ENCODE results near the gene ECE1. TPM values are rescaled to one million over a fixed set of nuclear protein-coding genes. Genes with fewer than 3 reads are reported as not detected.
A peak's percentile ranks its signal among the peaks of the same experiment; 100 is the strongest.

Gene ECE1
- total RNA-seq, 1 experiment from 2014 or later, result 192 TPM

DNA sequence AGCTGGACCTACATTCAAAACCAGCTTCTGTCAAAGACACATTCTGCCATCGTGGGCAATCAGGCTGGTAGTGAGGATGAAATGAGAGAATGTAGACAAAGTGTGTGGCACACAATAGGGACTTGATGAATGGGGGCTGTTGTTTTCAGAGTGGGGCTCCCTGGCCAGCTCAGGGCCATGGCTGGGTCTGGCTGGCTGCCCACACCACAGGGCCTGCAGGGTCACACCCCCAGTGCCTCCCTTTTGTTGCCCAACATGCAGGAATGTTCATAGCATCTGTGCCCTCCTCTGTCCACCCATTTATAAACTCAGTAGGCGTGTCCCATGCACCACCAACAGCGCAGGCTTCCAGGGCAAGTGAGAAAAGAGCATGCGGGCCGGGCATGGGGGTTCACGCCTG, 20.8 kb upstream of the ECE1 start:
- Histone ChIP-seq H3K4me3 (ENCODE audit: low read depth in 2 of 2, low read length in 2 of 2) (no peak overlapping the region), H3K36me3 (ENCODE audit: control insufficient read depth, insufficient read depth, low read length) (no peaks in the 10 kb centered on the region), H3K27ac (ENCODE audit: low read length) (peak overlapping the region; percentile 82), H3K9me3 (ENCODE audit: control insufficient read depth, insufficient read depth, low read depth, low read length) (no peaks in the 10 kb centered on the region), H3K27me3 (ENCODE audit: control insufficient read depth, insufficient read depth, low read length) (no peaks in the 10 kb centered on the region), H3K4me1 (ENCODE audit: control insufficient read depth, insufficient read depth, low read length) (peaks cover 65% of the 10 kb centered on the region)
- intact Hi-C loops (cut with micrococcal nuclease; ENCODE audit: unreplicated experiment), result no loop called here
- TF ChIP-seq, protein P1, sequence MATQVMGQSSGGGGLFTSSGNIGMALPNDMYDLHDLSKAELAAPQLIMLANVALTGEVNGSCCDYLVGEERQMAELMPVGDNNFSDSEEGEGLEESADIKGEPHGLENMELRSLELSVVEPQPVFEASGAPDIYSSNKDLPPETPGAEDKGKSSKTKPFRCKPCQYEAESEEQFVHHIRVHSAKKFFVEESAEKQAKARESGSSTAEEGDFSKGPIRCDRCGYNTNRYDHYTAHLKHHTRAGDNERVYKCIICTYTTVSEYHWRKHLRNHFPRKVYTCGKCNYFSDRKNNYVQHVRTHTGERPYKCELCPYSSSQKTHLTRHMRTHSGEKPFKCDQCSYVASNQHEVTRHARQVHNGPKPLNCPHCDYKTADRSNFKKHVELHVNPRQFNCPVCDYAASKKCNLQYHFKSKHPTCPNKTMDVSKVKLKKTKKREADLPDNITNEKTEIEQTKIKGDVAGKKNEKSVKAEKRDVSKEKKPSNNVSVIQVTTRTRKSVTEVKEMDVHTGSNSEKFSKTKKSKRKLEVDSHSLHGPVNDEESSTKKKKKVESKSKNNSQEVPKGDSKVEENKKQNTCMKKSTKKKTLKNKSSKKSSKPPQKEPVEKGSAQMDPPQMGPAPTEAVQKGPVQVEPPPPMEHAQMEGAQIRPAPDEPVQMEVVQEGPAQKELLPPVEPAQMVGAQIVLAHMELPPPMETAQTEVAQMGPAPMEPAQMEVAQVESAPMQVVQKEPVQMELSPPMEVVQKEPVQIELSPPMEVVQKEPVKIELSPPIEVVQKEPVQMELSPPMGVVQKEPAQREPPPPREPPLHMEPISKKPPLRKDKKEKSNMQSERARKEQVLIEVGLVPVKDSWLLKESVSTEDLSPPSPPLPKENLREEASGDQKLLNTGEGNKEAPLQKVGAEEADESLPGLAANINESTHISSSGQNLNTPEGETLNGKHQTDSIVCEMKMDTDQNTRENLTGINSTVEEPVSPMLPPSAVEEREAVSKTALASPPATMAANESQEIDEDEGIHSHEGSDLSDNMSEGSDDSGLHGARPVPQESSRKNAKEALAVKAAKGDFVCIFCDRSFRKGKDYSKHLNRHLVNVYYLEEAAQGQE (IDR thresholded peaks at IDR 0.05; ENCODE audit: insufficient read depth in 1 of 2, low read depth in 2 of 2, low read length in 1 of 2), result no peak
- TF ChIP-seq TCF7L2 (IDR thresholded peaks at IDR 0.05; ENCODE audit: low read depth, low read length), result no peak
- no peak for TF ChIP-seq POLR2AphosphoS5 (IDR thresholded peaks at IDR 0.05; ENCODE audit: low read depth, low read length)
- no peak for TF ChIP-seq CTCF (IDR thresholded peaks at IDR 0.05)
- no peak for TF ChIP-seq SIN3A (IDR thresholded peaks at IDR 0.05; ENCODE audit: borderline replicate concordance, insufficient read depth, low read depth, low read length)
- ATAC-seq, result no peak
- ChIA-PET POLR2A (no interaction called here), CTCF (no interaction called here)
- DNase-seq (ENCODE audit: low read depth, low spot score), result no peak
- in situ Hi-C loops (cut with HindIII; ENCODE audit: low pct_unique_long_range_greater_than_20kb, low sequenced_read_pairs), result no loop called here
- no TSS peak for BruUV-seq (replicated peaks)

DNA sequence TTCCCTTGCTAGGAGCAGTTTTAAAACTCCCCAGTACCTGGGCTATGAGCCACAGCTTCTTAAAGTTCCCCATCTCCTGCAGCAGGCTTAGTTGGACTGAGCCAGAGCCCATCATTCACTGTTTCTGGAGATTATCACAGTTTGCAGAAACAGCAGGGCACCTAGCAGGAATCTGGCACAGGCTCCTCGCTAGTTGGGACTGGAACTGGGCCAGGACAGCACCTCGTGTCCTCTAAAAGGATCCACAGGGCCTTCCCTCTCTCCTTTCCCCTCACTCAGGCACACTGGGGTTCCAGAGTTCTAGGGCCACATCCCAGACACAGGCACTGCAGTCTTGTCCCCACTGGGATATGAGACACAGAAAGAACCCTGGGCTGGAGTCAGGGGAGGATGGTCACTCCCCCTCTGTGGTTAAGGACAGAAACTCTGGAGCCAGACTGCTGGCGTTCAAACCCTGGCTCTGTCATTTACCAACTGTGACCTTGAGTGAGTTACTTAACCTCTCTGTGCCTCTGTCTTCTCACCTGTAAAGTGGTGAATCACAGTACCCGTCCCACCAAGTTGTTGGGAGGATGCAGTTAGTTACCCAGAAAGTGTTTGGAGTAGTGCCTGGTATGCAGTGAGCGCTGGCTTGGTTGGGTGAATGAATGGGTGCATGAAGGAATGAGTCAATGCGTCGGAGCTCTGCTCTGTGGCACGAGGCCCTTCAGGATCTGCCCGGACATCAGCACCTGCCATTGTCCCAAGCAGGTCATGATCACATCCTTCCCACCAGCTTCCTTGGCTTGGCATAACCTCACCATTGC, 18.8 kb upstream of the ECE1 start:
- peak; percentile 60; the same call in 1 of the 2 replicates for TF ChIP-seq POLR2AphosphoS5 (IDR thresholded peaks at IDR 0.05; ENCODE audit: low read depth, low read length)
- TF ChIP-seq SIN3A (IDR thresholded peaks at IDR 0.05; ENCODE audit: borderline replicate concordance, insufficient read depth, low read depth, low read length), result no peak
- TF ChIP-seq TCF7L2 (IDR thresholded peaks at IDR 0.05; ENCODE audit: low read depth, low read length), result no peak
- TF ChIP-seq CTCF (IDR thresholded peaks at IDR 0.05), result no peak
- BruUV-seq (replicated peaks), result no TSS peak
- ChIA-PET CTCF (interaction anchor here (0.8 kb wide), 1 partner anchor 15 kb away, joined by 3 read pairs; no protein-coding TSS in a partner anchor), POLR2A (interaction anchor here (0.6 kb wide), 1 partner anchor 40 kb away, joined by 3 read pairs; no protein-coding TSS in a partner anchor)
- intact Hi-C loops (cut with micrococcal nuclease; ENCODE audit: unreplicated experiment), result no loop called here
- in situ Hi-C loops (cut with HindIII; ENCODE audit: low pct_unique_long_range_greater_than_20kb, low sequenced_read_pairs), result no loop called here
- Histone ChIP-seq H3K4me1 (ENCODE audit: control insufficient read depth, insufficient read depth, low read length) (peaks cover 64% of the 10 kb centered on the region), H3K27ac (ENCODE audit: low read length) (peak overlapping the region; percentile 82), H3K36me3 (ENCODE audit: control insufficient read depth, insufficient read depth, low read length) (no peaks in the 10 kb centered on the region), H3K9me3 (ENCODE audit: control insufficient read depth, insufficient read depth, low read depth, low read length) (no peaks in the 10 kb centered on the region), H3K27me3 (ENCODE audit: control insufficient read depth, insufficient read depth, low read length) (no peaks in the 10 kb centered on the region), H3K4me3 (ENCODE audit: low read depth in 2 of 2, low read length in 2 of 2) (no peak overlapping the region)
- no peak for DNase-seq (ENCODE audit: low read depth, low spot score)
- peak; percentile 62 for ATAC-seq
